GM12865 (cell line): ENCODE data around the gene PTPRU.

ENCODE experiments used
- DNase-seq: peaks from one replicate; pipeline ENCODE4 v3.0.0; 2010; ENCODE audit warnings: low read depth
- H3K4me3 ChIP-seq: 2 replicates; pipeline ENCODE4 v1.5.1; 2011; ENCODE audit warnings: mild to moderate bottlenecking, low read depth, low read length, control low read depth
- TF ChIP-seq, protein P1 (sequence below): IDR thresholded peaks from 2 replicates; pipeline ENCODE4 v1.5.1; 2011; ENCODE audit warnings: low read length, control low read depth, low read depth, inconsistent platforms; ENCODE audit not compliant: insufficient read depth; ENCODE audit errors: missing control alignments

The PTPRU gene

GRCh38 chr1:29284961-29285560 lies 48.7 kb downstream of the PTPRU start:
- H3K4me3 ChIP-seq = no peak overlapping the region
- DNase-seq = no peak
- TF ChIP-seq, protein P1, sequence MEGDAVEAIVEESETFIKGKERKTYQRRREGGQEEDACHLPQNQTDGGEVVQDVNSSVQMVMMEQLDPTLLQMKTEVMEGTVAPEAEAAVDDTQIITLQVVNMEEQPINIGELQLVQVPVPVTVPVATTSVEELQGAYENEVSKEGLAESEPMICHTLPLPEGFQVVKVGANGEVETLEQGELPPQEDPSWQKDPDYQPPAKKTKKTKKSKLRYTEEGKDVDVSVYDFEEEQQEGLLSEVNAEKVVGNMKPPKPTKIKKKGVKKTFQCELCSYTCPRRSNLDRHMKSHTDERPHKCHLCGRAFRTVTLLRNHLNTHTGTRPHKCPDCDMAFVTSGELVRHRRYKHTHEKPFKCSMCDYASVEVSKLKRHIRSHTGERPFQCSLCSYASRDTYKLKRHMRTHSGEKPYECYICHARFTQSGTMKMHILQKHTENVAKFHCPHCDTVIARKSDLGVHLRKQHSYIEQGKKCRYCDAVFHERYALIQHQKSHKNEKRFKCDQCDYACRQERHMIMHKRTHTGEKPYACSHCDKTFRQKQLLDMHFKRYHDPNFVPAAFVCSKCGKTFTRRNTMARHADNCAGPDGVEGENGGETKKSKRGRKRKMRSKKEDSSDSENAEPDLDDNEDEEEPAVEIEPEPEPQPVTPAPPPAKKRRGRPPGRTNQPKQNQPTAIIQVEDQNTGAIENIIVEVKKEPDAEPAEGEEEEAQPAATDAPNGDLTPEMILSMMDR = no peak

- TF ChIP-seq, protein P1 = no peak
- H3K4me3 ChIP-seq = no peak overlapping the region
These were observed 49.4 kb downstream of the PTPRU start for GRCh38 chr1:29285771-29286170.

DNA sequence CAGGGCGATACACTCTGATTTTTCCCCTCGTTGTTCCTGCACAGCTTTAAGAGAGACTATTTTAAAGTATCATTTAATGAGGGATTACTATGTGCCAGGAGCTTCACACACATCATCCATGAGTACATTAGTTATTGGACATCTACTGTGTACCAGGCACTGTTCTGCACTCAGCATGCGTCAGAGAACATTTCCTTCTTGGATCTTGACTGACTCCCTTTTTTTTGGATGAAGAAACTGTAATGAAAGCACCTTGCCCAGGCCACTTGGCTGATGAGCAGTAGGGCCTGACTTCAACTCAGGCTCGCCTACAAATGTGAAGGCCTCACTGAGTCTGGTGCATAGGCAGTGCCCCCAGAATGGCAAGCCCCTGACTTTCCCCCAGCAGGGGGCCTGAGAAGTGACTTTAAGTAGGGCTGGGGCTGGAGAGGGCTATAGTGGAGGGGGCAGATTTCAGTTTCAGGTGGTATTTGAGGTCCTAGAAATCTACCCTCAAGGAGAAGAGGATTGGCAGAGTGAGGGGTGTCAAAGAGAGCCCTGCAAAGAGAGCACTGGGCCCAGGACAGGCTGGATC lies 50.0 kb downstream of the PTPRU start:
- TF ChIP-seq, protein P1 = no peak
- no peak overlapping the region for H3K4me3 ChIP-seq
- DNase-seq = no peak

More at GRCh38 chr1:29285771-29286170, 49.4 kb downstream of the PTPRU start:
- DNase-seq = no peak

- H3K4me3 ChIP-seq = no peak overlapping the region
- DNase-seq = no peak
These were observed 53.2 kb downstream of the PTPRU start for GRCh38 chr1:29289493-29289892.

GRCh38 chr1:29290414-29290985 lies 54.2 kb downstream of the PTPRU start:
- H3K4me3 ChIP-seq = no peak overlapping the region
- DNase-seq = no peak
- TF ChIP-seq, protein P1 = no peak

More at GRCh38 chr1:29289493-29289892, 53.2 kb downstream of the PTPRU start:
- TF ChIP-seq, protein P1 = no peak

GRCh38 chr1:29291756-29292155 lies 55.4 kb downstream of the PTPRU start:
- no peak for DNase-seq
- TF ChIP-seq, protein P1 = no peak
- no peak overlapping the region for H3K4me3 ChIP-seq

- TF ChIP-seq, protein P1 = no peak
- no peak overlapping the region for H3K4me3 ChIP-seq
- DNase-seq = no peak
These were observed 56.0 kb downstream of the PTPRU start for GRCh38 chr1:29292344-29292743.
